Esophagus mucosa (tissue), 1 donor: ENCODE data around the gene C1QL1. TPM values are rescaled to one million over a fixed set of nuclear protein-coding genes. Genes with fewer than 3 reads are reported as not detected.

ENCODE experiments used
- ATAC-seq: fragments of 200-7000 bp; cut with Tn5 transposase; one replicate; pipeline ENCODE4 v1.9.1; 2020
- total RNA-seq: library from RNA; stranded (reverse); gene quantifications from one replicate; pipeline ENCODE4 v1.2.4, GENCODE V29; 2023
- donor health status: DM: yes; HTN: yes; CAD: no.

C1QL1 gene
- total RNA-seq, 1 donor from 2014 or later = 0.12 TPM

DNA sequence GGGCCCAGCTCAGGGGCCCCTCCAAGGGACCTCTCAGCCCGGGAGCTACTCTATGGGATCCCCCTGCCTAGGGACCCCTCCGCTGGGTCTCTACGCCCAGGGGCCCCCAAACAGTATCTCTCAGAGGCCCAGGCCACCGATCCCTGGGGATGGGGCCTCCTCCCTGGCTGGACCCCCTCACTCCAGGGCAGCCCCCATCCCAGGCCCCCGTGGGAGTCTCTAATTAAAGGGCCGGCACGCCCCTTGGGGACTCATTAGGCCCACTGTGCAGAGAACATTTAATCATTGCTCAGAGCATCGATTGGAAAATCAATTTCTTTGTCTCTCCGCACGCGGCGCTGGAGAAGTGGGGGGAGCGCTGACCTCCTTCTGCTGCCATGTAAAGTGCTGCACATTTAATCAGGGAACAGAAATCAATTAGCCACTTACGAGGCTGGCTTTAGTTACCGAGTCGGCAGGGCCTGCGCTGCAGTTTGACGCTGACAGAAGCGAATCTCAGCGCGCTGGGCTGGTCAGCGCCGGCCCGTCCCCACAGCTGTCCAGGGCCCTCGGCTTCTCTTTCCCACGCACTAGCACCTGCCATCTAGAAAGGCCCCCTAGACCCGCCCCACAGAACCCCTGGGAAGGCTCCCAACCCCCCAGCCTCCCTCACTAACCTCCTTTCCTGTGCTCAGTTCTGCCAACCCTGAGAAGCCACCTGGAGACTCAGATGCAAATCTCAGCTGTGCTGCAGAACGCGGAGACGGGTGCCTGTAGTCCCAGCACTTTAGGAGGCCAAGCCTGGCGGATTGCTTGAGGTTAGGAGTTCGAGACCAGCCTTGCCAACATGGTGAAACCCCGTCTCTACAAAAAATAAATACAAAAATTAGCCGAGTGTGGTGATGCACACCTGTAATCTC lies 20.2 kb upstream of the C1QL1 start:
- ATAC-seq = peak; percentile 20

DNA sequence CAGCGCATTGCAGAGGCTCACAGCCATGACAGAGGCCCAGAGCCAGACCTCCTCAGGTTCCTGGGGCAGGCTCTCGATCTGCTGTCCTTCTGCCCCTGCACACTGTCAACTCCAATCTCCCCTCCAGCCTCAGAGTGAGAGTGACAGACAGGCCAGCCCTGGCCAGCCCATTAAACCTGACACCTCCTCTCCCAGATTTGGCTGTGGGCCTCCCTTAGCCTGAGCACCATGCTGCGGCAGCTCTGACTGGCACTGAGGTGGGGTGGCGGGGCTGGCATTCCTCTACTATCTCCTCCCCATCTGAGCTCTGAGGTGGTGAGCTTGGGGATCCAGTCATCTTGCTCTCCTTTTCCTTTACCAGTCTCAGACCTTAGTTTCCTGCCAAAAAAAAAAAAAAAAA lies 15.5 kb upstream of the C1QL1 start:
- ATAC-seq = no peak

DNA sequence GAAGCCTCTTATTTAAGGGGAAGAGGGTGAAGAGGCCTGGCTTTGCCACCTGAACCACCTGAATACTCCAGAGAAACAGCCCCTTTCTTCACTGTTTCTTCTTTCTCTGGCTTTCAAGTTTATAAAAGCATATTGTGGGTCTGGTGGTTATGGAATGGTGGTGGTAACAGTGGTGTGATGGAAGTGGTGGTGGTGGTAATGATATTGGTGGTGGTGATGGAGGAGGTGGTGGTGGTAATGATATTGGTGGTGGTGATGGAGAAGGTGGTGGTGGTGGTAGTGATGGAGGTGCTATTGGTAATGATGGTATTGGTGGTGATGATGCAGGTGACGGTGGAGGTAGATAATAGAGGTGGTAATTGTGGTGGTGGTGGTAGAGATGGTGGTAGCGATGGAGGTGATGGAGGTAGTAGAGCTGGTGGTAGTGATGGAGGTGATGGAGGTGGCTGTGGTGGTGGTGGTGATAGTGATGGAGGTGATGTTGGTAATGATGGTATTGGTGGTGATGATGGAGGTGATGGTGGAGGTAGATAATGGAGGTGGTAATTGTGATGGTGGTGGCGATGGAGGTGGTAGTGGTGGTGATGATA lies 14.1 kb upstream of the C1QL1 start:
- ATAC-seq = no peak

DNA sequence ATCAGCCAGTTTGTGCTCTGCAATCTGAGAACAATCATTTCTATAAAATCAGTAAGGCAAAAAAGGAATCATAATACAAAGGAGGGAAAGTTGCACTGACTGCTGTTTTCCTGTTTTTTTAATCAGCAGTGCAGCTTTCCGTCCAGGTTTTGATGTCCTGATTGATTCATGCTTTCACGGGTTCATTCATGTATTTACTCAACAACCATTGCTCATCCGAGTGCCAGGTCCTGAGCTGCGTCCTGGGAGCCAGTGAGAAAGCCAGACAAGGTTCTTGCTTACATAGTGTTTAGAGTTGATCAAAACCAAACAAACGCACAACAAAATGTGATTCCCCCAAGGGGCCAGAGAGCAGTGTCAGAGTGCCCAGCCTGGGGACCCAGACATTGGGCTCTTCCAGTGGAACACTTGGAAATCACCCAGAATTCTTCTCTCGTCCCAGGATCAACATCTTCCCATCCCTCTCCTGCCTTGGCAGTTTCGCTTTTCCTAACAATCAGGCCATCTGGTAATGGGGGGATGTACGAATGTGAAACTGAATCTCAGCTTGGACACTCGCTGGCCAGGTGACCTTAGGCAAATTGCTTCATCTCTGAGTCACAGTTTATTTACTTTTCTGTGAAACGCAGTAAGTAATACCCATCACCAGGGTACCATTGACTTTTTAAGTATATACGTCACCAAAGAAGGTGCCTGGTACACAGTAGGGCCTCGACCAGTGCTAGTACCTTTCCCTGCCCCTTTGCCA lies 13.3 kb upstream of the C1QL1 start:
- peak; percentile 60 for ATAC-seq

DNA sequence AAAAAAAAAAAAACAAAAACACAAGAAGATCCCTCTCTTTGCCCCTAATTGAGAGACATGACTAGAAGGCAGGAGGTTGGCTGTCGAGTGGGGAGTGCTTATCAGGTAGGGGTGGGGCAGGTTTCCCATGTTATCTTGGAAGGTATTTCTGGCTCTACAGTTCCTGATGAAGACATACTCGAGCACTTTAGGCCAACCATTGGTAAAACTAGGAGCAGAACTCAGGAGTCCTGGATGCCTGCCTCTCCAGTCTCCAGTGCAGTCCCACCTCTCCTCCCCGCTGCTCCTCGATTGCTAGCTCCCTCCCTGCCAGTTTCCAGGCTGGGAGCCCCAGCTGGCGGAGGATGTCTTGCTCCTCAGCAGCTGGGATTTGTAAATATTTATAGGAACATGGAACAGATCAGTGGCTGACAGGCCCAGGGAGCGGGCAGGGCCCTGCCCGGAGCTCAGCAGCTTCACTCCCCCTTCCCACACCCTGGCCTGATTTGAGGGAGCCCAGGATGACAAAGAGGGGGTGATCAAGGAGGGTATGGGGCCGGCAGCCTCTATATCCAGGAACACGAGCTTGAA lies 11.4 kb upstream of the C1QL1 start:
- ATAC-seq = no peak

DNA sequence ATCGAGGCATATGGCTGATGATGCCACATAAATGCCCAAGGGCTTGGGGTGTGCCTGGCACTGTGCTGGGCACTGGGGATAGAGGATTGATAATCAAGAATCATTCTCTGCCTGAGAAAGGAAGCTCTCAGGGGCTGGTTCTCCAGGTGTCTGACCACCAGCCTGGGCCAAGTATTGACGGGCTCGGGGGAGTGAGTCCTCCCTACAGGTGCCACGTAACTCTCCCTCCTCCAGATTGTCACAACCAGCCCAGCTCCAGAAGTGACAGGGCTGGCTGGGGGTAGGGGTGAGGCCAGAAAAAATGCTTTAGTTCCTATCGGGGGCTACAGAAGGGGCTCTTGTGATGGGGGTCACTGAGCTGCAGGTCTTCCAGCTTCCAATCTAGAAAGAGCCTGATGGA lies 10.7 kb upstream of the C1QL1 start:
- ATAC-seq = no peak

DNA sequence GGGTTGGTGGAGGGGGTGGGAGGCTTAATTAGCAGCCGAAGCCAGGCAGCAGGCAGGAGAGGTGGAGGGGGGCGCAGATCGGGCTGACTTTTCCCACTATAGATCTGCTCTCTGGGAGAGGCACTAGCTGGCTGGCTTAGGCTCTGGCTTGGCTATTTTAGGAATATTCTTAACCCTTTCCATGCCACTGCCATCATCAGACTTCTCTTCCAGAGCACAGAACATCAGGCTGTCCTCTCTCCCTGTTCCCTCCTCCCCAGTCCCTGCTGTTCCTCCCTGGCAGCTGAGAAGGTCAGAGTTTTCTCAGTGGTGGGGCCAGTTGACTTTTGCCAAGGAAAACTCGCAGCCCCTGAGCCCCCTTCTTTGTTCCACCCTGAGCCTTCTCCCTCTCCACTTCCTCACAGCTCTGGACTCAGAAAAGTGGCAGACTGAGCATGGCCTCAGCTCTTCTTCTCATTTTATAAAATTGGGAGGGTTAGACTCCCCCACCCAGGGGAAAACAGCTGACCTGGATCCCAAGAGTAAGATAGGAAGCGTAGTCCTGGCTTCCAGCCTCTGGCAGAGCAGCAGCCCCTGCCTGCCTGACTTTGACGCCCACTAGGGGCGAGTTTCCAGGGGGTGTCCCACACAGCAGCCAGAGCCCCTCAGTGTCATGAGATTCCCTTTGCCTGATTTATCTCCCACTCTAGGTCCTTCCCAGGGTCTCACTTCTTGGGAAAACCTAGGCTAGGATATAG lies 9.9 kb upstream of the C1QL1 start:
- no peak for ATAC-seq

DNA sequence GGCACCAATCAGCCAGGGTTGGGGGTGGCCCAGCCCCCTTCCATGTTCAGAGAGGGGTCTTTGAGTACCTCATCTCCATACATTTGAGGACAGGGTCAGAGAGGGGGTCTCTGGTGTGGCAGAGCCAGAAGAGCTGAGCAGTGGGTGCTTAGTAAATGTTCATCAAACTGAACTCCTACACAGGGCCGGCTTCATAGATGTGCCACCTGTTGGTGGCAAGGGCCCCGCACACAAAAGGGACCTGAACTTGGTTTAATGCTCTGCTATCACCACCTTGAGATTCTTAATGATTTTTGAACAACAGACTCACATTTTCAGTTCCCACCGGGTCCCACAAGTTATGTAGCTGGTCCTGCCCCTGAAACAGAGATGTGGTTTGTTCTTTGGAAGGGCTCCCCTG lies 9.0 kb upstream of the C1QL1 start:
- no peak for ATAC-seq

DNA sequence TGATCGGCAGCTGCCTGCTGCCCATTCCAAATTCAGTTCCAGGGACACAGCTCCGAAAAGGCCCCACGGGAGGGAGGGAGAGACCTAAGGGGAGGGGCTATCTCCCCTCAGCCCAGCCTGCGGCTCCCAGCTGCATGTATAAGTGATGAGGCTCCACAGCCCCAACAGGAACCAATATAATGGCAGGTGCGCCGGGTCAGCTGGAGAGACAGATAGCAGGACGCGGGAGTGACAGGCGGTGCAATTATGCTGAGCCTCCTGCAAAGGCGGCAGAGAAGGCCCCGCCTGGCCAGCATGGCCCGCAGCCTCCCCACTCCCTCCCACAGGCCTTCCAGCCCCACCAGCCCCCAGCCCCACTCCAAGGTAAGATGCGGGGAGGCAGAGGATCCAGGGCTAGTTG lies 8.1 kb upstream of the C1QL1 start:
- no peak for ATAC-seq

DNA sequence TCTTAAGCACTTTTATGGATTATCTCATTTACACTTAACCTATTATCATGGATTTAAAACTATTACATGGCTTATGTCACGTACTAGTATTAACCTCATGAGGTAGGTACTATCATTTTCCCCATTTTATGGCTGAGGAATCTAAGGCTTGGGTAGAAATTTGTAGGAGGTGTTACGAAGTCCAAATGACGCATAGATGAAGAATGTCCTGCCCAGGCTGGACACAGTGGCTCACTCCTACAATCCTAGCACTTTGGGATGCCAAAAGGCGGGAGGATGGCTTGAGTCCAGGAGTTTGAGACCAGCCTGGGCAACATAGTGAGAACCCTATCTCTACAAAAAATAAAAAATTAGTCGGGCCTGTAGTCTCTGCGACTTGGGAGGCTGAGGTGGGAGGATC lies 4.8 kb upstream of the C1QL1 start:
- ATAC-seq = no peak

DNA sequence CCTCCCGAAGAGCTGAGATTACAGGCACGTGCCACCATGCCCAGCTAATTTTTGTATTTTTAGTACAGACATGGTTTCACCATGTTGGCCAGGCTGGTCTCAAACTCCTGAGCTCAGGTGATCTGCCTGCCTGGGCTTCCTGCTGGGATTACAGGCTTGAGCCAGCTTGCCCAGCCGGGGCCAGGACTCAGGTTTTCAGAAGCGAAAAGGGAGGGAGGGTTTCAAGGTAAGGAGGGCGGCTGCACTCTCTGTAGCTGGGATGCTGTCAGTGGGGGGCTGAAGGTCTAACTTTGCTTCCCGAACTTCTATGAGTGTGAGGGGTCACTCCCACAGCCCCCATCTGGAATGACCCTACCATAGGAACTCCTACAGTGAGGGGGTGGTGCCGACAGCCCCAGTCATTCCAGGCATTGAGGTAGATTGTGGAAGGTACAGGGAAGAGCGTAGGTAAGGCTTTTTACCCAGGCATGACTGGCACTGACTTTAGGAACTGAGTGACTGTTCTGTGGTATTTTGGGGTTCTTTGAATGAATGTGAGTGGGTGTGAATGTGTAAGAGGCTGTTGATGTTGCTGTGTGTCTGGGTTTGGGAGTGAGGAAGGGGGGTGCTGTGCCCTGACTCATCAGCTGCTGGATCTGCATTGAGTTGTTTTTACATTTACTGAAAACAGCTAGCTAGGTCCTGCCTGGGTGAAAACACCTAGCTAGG lies 3.8 kb upstream of the C1QL1 start:
- no peak for ATAC-seq

DNA sequence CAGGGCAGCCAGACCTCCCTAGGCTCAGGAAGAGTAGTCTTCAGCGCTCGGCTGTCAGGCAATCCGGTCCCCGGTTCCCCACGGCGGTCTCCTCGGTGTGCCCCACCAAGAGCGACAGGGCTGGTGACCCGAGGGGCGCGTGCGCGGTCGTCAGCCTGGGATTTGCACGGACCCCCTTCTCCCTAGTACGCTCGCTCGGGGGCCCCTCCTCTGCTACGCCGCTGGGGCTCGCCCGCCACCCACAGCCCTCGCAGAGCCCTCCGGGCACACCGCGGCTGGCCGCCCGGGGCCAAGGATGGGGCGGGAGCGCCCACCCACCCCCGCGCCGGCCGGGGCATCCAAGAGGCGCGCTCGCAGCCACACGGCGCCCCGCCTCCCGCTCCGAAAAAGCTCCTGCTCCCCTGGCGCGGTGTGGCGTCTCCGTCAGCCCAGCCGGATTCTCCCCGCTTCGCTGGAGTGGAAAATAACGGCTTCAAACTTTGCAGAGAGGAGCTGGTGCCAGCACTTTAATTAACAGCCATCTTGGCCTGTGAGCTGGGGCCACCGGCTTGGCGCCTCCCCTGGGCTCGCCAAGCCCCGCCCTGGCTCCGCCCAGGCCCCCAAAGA lies 2.1 kb upstream of the C1QL1 start:
- no peak for ATAC-seq

DNA sequence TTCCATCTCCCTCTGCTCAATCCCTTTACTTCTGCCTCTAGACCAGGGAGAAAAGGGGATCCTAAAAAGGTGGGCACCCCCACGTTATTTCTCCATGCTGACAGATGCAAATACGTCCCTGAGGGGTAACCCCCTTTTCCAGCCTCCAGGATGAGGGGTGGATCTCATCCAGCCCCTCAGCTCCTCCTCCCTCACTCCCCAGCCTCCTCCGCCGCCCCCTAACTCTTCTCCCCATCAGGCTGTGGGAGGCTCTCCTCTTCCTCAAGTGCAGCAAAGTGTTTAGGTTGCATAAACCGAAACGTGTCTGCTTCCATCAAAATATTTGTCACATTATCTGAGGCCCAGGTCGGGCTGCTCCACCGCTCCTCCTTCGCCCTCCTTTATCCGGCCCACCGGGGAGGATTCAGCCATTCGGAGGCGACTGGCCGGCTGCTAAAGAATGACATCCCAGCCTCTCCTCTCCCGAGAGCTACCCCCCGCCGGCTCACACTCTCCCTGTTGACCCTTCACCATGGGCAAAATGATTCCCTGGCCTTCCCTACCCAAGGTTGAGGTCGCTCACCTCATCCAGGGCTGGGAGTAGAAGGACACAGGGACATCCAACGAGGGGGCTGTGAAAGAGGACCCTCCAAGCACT lies 1.2 kb upstream of the C1QL1 start:
- no peak for ATAC-seq

DNA sequence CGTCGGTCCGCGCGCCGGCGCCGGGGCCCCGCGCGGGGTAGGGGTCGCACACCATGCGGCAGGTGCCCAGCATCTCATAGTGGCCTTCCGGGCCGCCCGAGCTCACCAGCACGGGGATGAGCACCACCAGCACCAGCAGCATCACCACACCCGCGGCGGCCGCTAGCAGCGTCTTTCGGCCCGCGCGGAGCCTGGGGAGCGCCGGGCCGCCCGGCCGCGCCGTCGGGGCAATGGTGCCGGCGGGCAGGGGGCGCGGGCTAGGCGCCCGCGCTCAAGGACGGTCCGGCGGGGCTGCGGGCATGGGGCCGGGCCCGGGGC lies 237 bp downstream of the C1QL1 start:
- no peak for ATAC-seq

DNA sequence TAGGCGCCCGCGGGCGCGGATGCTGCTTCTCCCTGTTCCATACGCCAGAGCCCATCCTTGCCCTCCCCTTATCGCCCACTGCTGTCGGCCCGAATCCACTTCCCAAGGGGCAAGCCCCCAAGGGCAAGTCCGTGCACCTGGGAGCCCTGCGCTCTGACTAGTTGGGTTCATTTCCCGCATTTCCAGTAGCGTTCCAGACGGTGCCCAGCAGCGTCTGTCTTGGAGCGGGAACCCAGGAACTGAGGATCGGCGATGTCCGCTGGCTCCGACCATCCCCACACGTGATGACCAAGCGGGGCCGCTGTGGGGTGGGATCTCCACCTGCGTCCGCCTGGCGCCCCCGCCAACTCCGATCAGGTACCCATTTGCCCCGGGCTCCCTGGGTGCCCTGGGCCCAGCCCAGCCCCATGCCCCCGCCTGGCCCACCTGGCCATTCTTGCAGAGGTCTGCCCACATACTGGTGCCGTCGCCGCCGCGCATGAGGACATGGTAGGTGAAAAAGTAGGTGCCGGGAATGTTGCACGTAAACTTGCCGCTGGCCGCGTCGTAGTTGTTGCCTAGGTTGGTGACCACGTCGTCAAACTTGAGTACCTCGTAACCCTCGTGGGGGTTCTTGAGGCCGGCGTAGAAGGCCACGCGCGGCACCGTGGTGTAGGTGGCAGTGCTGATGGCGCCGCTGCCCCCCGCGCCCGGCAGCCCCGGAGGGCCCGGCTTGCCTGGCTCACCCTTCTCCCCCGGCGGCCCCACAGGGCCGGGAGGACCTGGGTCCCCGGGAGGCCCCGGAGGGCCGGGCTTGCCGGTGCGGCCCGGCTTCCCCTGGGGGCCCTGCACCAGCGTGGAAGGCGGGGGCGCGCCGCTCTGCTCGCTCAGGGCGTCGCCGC lies 837 bp downstream of the C1QL1 start:
- no peak for ATAC-seq

DNA sequence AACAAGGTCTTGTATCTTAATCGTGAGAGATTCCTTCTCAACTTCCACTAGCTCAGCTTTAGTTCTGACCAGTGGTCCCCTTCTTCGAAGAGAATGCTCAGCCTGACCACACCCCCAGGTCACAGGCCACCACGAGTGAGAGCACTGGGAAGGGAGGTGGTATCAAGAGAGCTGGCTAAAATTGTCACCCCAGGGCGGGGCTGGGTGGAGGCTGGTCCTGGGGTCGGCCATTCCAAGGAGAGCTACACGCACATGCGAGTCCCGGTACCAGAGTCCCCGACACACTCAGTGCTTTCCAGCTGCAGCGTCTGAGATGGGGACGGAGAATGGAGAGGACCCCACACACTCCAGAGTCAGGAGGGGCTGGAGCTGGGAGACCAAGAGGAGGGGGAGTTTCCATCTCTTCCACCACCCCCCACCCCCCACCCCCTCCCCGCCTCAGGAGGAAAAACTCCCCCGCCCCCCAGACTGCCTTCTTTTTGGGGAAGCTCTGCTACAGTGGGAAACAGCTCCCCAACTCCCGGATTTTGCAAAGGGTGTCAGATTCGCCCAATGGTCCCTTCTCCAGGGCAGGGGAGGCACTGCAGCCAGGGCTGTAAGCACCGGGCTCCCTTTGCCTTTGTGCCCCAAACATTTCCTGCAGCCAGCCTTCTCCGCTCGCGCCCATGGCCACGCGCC lies 1.6 kb downstream of the C1QL1 start:
- ATAC-seq = no peak

DNA sequence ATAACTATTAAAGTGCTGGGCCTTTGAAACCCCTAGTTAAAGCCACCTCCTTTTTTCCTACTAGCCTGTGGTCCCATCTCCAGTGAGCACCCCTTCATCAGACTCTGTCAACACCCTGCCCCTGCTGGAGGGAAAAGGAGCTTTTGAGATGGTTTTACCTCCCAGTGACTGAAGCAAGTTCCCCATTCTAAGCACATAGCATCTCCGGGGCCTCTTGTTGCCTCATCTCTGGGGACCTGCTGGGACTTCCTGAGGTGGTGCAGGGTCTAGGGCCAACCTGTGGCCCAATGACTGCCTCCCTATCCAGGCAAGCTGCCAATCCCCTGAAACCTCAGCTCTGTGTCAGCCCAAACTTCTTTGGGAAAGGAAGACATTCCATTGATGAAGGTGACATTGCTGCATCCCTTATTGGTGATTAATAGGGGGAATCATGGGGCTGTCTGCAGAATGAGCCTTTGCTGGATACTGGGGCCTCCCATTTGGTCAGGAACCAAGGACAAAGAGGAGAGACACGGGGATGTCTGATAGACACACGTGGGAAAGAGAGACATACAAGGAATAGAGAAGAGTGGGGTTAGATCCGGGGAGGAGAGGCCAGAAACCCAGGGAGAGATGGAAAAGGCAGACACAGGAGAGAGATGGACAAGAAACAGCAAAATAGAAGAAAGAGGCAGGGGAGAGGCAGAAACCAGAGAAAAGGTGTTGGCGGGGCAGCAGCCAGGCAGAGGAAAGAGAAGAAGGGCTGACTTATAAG lies 2.4 kb downstream of the C1QL1 start:
- ATAC-seq = no peak

DNA sequence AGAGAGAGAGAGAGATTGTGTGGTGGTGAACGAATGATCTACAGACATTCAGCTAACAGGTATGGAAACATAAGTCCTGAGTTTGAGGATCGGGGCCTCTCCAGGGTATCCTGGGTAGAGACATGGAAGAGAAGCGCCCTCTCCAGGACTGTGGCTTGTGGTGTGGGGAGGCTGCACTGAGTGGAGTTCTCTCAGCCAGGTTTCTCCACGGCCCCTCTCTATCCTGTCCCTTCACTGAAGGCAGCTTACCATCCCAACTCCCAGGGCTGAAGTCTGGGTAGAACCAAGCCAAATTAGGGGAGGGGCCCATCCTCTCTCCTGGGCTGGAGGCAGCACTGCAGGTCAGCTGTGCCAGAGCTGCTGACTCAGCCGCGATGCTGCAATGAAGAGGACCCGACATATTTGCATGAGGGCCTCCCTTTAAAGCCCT lies 6.2 kb downstream of the C1QL1 start:
- peak; percentile 27 for ATAC-seq

DNA sequence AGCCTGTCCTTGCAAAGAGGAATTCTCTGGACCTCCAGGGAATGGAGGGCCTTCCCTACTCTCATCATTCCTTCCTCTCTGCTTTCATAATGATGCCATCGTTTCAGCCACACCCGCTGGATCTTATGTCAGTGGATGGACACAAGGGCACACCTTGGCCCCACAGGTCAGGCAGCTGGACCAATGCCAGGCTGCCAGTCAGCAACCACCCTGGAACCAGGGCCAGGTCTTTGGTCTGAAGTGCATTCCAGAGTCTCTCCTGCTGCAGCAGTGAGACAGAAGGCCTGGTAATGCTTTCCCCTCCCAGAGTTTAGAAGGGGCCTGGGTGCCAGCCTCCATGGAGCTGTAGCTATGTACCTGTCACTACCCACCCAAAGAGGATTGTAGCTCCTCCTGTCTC lies 7.4 kb downstream of the C1QL1 start:
- no peak for ATAC-seq
